Activated effector memory CD4-positive, alpha-beta T cell treated with anti-CD3 and anti-CD28 coated beads, Interleukin-2, amount 50 U/mL, for 16 hours (primary cell): ENCODE results near the gene KLK3.
"Not testable (repeated sequence)": the region's sequence is repeated elsewhere in the genome, so short reads cannot be mapped to it uniquely, and the experiment has no call there.

Source experiments
- DNase-seq: peaks from one replicate; pipeline ENCODE4 v3.0.0-alpha.2; 2020

Gene KLK3

GRCh38 chr19:50854636-50855410, at the start of gene KLK3:
Gene KLK3, plus strand, starts transcription at chr19:50854915. Its CDS starts 41 bp downstream, at chr19:50854956.
- DNase-seq: no peak

- DNase-seq: no peak
Measured at GRCh38 chr19:50808856-50809255, 45.9 kb upstream of the KLK3 start.

GRCh38 chr19:50811622-50812238, 43.0 kb upstream of the KLK3 start:
- not testable (repeated sequence) for DNase-seq

GRCh38 chr19:50812474-50812873, 42.2 kb upstream of the KLK3 start:
- no peak for DNase-seq

GRCh38 chr19:50814883-50815282, 39.8 kb upstream of the KLK3 start:
- no peak for DNase-seq

- DNase-seq: no peak
Measured at GRCh38 chr19:50815439-50815838, 39.3 kb upstream of the KLK3 start.

- peak; percentile 84 for DNase-seq
Measured at GRCh38 chr19:50817941-50818858, 36.5 kb upstream of the KLK3 start.

- DNase-seq: no peak
Measured at GRCh38 chr19:50818859-50819472, 35.7 kb upstream of the KLK3 start.

GRCh38 chr19:50819636-50820035, 35.1 kb upstream of the KLK3 start:
- no peak for DNase-seq

GRCh38 chr19:50820086-50820485, 34.6 kb upstream of the KLK3 start:
- no peak for DNase-seq

- no peak for DNase-seq
Measured at GRCh38 chr19:50820549-50821247, 34.0 kb upstream of the KLK3 start.

GRCh38 chr19:50821248-50821612, 33.5 kb upstream of the KLK3 start:
- no peak for DNase-seq

GRCh38 chr19:50821622-50822021, 33.1 kb upstream of the KLK3 start:
- no peak for DNase-seq

- DNase-seq: no peak
Measured at GRCh38 chr19:50822661-50823208, 32.0 kb upstream of the KLK3 start.

- no peak for DNase-seq
Measured at GRCh38 chr19:50823389-50824042, 31.2 kb upstream of the KLK3 start, which contains the start of gene KLK1. Gene KLK1, minus strand, starts transcription at chr19:50823787. Its CDS starts 39 bp downstream, at chr19:50823748.

- no peak for DNase-seq
Measured at GRCh38 chr19:50826492-50827240, 28.0 kb upstream of the KLK3 start.

- no peak for DNase-seq
Measured at GRCh38 chr19:50827476-50827875, 27.2 kb upstream of the KLK3 start.

GRCh38 chr19:50829801-50830200, 24.9 kb upstream of the KLK3 start:
- DNase-seq: no peak

GRCh38 chr19:50830266-50831025, 24.3 kb upstream of the KLK3 start:
- no peak for DNase-seq

GRCh38 chr19:50831026-50831396, 23.7 kb upstream of the KLK3 start:
- no peak for DNase-seq
